ENCODE data around the gene CNOT3. TPM values are rescaled to one million over a fixed set of nuclear protein-coding genes. Genes with fewer than 3 reads are reported as not detected.
"Not testable (repeated sequence)": the region's sequence is repeated elsewhere in the genome, so short reads cannot be mapped to it uniquely, and the experiment has no call there.

Gene CNOT3
- total and polyA plus RNA-seq, 3 experiments from 2014 or later, result 14.8 to 81.7 (median 75.1) TPM

GRCh38 chr19:54193011-54193410, 55.4 kb downstream of the CNOT3 start:
- H3K4me1 Mint-ChIP-seq, result peaks cover 30 to 43% (median 37%) of the 10 kb centered on the region in 3 donors
- H3K27ac ChIP-seq (ENCODE audit: low read depth, low read length), result no peak overlapping the region
- H3K36me3 ChIP-seq (ENCODE audit: insufficient read depth, low read length), result peaks cover 6% of the 10 kb centered on the region
- CTCF ChIA-PET, result no interaction called here
- H3K4me3 Mint-ChIP-seq, result peak overlapping the region; percentile 18 to 97 (median 88)
- peaks cover 21% of the 10 kb centered on the region for H3K4me1 ChIP-seq (ENCODE audit: insufficient read depth, low read length)
- no peaks in the 10 kb centered on the region for H3K27me3 ChIP-seq (ENCODE audit: insufficient read depth, low read length, poor library complexity, severe bottlenecking)
- no peak for DNase-seq
- H3K27ac Mint-ChIP-seq, result peak overlapping the region in 3 of 8 donors; percentile 51 to 90 (median 65)
- POLR2A ChIA-PET, result interaction anchor here (4.2 kb wide), 1 partner anchor 7 kb away, joined by 68 read pairs; the partner anchor contains the start of gene RPS9
- no peaks in the 10 kb centered on the region for H3K9me3 ChIP-seq (ENCODE audit: low read length)
- H3K27me3 Mint-ChIP-seq, result peaks cover 0 to 7% of the 10 kb centered on the region in 2 donors
- H3K36me3 Mint-ChIP-seq, result peaks cover 0 to 51% (median 12%) of the 10 kb centered on the region in 3 donors
- no peaks in the 10 kb centered on the region for H3K9me3 Mint-ChIP-seq
- no peak overlapping the region for H3K4me3 ChIP-seq (ENCODE audit: low read length)

- Mint-ChIP-seq H3K4me3 (peak overlapping the region in 1 of 7 donors; percentile 63), H3K4me1 (peaks cover 25 to 36% (median 29%) of the 10 kb centered on the region in 3 donors), H3K36me3 (peaks cover 0 to 49% (median 12%) of the 10 kb centered on the region in 3 donors)
- H3K27ac Mint-ChIP-seq; DNase-seq; H3K9me3 Mint-ChIP-seq; CTCF ChIA-PET; H3K4me3 ChIP-seq (ENCODE audit: low read length); H3K9me3 ChIP-seq (ENCODE audit: low read length); H3K27ac ChIP-seq (ENCODE audit: low read depth, low read length); POLR2A ChIA-PET; H3K36me3 ChIP-seq (ENCODE audit: insufficient read depth, low read length); H3K27me3 ChIP-seq (ENCODE audit: insufficient read depth, low read length, poor library complexity, severe bottlenecking); H3K27me3 Mint-ChIP-seq: not testable (repeated sequence)
- H3K4me1 ChIP-seq (ENCODE audit: insufficient read depth, low read length), result peaks cover 13% of the 10 kb centered on the region
These were observed 56.9 kb downstream of the CNOT3 start for GRCh38 chr19:54194463-54194862.

GRCh38 chr19:54196536-54196935, 59.0 kb downstream of the CNOT3 start:
- peaks cover 0 to 48% (median 12%) of the 10 kb centered on the region in 3 donors for H3K36me3 Mint-ChIP-seq
- Histone ChIP-seq H3K9me3 (ENCODE audit: low read length) (no peaks in the 10 kb centered on the region), H3K4me1 (ENCODE audit: insufficient read depth, low read length) (peaks cover 22% of the 10 kb centered on the region), H3K36me3 (ENCODE audit: insufficient read depth, low read length) (peaks cover 6% of the 10 kb centered on the region), H3K27me3 (ENCODE audit: insufficient read depth, low read length, poor library complexity, severe bottlenecking) (no peaks in the 10 kb centered on the region), H3K27ac (ENCODE audit: low read depth, low read length) (no peak overlapping the region), H3K4me3 (ENCODE audit: low read length) (no peak overlapping the region)
- POLR2A ChIA-PET, result interaction anchor here (0.5 kb wide), 1 partner anchor 27 kb away, joined by 4 read pairs; no protein-coding TSS in a partner anchor
- no peak for DNase-seq
- H3K27ac Mint-ChIP-seq, result peak overlapping the region in 1 of 8 donors; percentile 39
- peaks cover 33 to 40% (median 35%) of the 10 kb centered on the region in 3 donors for H3K4me1 Mint-ChIP-seq
- peaks cover 0 to 5% of the 10 kb centered on the region in 2 donors for H3K27me3 Mint-ChIP-seq
- CTCF ChIA-PET, result no interaction called here
- peak overlapping the region in 1 of 7 donors; percentile 27 for H3K4me3 Mint-ChIP-seq
- H3K9me3 Mint-ChIP-seq, result no peaks in the 10 kb centered on the region

GRCh38 chr19:54197121-54197520, 59.6 kb downstream of the CNOT3 start:
- H3K4me3 ChIP-seq (ENCODE audit: low read length), result no peak overlapping the region
- Mint-ChIP-seq H3K4me3 (peak overlapping the region in 1 of 7 donors; percentile 30), H3K4me1 (peaks cover 33 to 40% (median 35%) of the 10 kb centered on the region in 3 donors), H3K27ac (peak overlapping the region in 2 of 8 donors; percentile 2 to 39), H3K27me3 (peaks cover 0 to 5% of the 10 kb centered on the region in 2 donors), H3K9me3 (no peaks in the 10 kb centered on the region), H3K36me3 (peaks cover 0 to 49% (median 14%) of the 10 kb centered on the region in 3 donors)
- no peak for DNase-seq
- no peak overlapping the region for H3K27ac ChIP-seq (ENCODE audit: low read depth, low read length)
- CTCF ChIA-PET, result no interaction called here
- H3K4me1 ChIP-seq (ENCODE audit: insufficient read depth, low read length), result peaks cover 22% of the 10 kb centered on the region
- no peaks in the 10 kb centered on the region for H3K9me3 ChIP-seq (ENCODE audit: low read length)
- POLR2A ChIA-PET, result no interaction called here
- peaks cover 8% of the 10 kb centered on the region for H3K36me3 ChIP-seq (ENCODE audit: insufficient read depth, low read length)
- H3K27me3 ChIP-seq (ENCODE audit: insufficient read depth, low read length, poor library complexity, severe bottlenecking), result no peaks in the 10 kb centered on the region

GRCh38 chr19:54199401-54199800, 61.8 kb downstream of the CNOT3 start:
- Histone ChIP-seq H3K4me3 (ENCODE audit: low read length) (no peak overlapping the region), H3K9me3 (ENCODE audit: low read length) (no peaks in the 10 kb centered on the region), H3K36me3 (ENCODE audit: insufficient read depth, low read length) (peaks cover 21% of the 10 kb centered on the region), H3K4me1 (ENCODE audit: insufficient read depth, low read length) (peaks cover 39% of the 10 kb centered on the region), H3K27me3 (ENCODE audit: insufficient read depth, low read length, poor library complexity, severe bottlenecking) (no peaks in the 10 kb centered on the region), H3K27ac (ENCODE audit: low read depth, low read length) (no peak overlapping the region)
- peaks cover 0 to 49% (median 14%) of the 10 kb centered on the region in 3 donors for H3K36me3 Mint-ChIP-seq
- peaks cover 39 to 48% (median 45%) of the 10 kb centered on the region in 3 donors for H3K4me1 Mint-ChIP-seq
- H3K4me3 Mint-ChIP-seq, result peak overlapping the region; percentile 49 to 87 (median 62)
- POLR2A ChIA-PET, result interaction anchor here (3.0 kb wide), 1 partner anchor 9 kb away, joined by 68 read pairs; the partner anchor contains the start of genes MBOAT7 and TSEN34
- H3K27me3 Mint-ChIP-seq, result peaks cover 0 to 5% of the 10 kb centered on the region in 2 donors
- CTCF ChIA-PET, result interaction anchor here (0.9 kb wide), 1 partner anchor 40 kb away, joined by 3 read pairs; the partner anchor contains the start of gene LENG1
- H3K27ac Mint-ChIP-seq, result peak overlapping the region; percentile 10 to 100 (median 85)
- no peak for DNase-seq
- H3K9me3 Mint-ChIP-seq, result no peaks in the 10 kb centered on the region

- peaks cover 58% of the 10 kb centered on the region for H3K4me1 ChIP-seq (ENCODE audit: insufficient read depth, low read length)
- ChIA-PET POLR2A (interaction anchor here (0.6 to 3.0 kb wide), 7 partner anchors 11 to 86 kb away, joined by 3 to 68 read pairs (median 6); partner anchors contain the start of genes LENG1, MBOAT7, PRPF31 and TFPT), CTCF (interaction anchor here (1.2 to 1.8 kb wide), 3 partner anchors 10 to 12 kb away, joined by 3 to 9 read pairs (median 4); partner anchors contain the start of genes MBOAT7 and TSEN34)
- H3K36me3 Mint-ChIP-seq, result peaks cover 0 to 57% (median 11%) of the 10 kb centered on the region in 3 donors
- H3K9me3 ChIP-seq (ENCODE audit: low read length), result no peaks in the 10 kb centered on the region
- peaks cover 0 to 4% of the 10 kb centered on the region in 2 donors for H3K27me3 Mint-ChIP-seq
- peaks cover 48 to 64% (median 50%) of the 10 kb centered on the region in 3 donors for H3K4me1 Mint-ChIP-seq
- DNase-seq, result peak in 1 of 5 donors; percentile 16
- no peaks in the 10 kb centered on the region for H3K27me3 ChIP-seq (ENCODE audit: insufficient read depth, low read length, poor library complexity, severe bottlenecking)
- H3K4me3 Mint-ChIP-seq, result peak overlapping the region; percentile 93 to 100 (median 99)
- peak overlapping the region; percentile 95 to 100 (median 99) for H3K27ac Mint-ChIP-seq
- H3K4me3 ChIP-seq (ENCODE audit: low read length), result peak overlapping the region; percentile 90
- H3K9me3 Mint-ChIP-seq, result no peaks in the 10 kb centered on the region
- peak overlapping the region; percentile 92 for H3K27ac ChIP-seq (ENCODE audit: low read depth, low read length)
- peaks cover 35% of the 10 kb centered on the region for H3K36me3 ChIP-seq (ENCODE audit: insufficient read depth, low read length)
These were observed 63.7 kb downstream of the CNOT3 start for GRCh38 chr19:54201172-54201701.

GRCh38 chr19:54201980-54202379, 64.4 kb downstream of the CNOT3 start:
- Mint-ChIP-seq H3K4me1 (peaks cover 54 to 72% (median 54%) of the 10 kb centered on the region in 3 donors), H3K9me3 (no peaks in the 10 kb centered on the region), H3K36me3 (peaks cover 0 to 62% (median 11%) of the 10 kb centered on the region in 3 donors), H3K27ac (peak overlapping the region; percentile 95 to 100 (median 99)), H3K4me3 (peak overlapping the region; percentile 93 to 100 (median 99)), H3K27me3 (peaks cover 0 to 4% of the 10 kb centered on the region in 2 donors)
- H3K9me3 ChIP-seq (ENCODE audit: low read length), result no peaks in the 10 kb centered on the region
- H3K36me3 ChIP-seq (ENCODE audit: insufficient read depth, low read length), result peaks cover 43% of the 10 kb centered on the region
- no peak for DNase-seq
- CTCF ChIA-PET, result interaction anchor here (0.9 to 1.6 kb wide), 4 partner anchors 9 to 35 kb away, joined by 3 to 4 read pairs (median 3); partner anchors contain the start of gene TSEN34
- H3K27ac ChIP-seq (ENCODE audit: low read depth, low read length), result peak overlapping the region; percentile 92
- H3K4me1 ChIP-seq (ENCODE audit: insufficient read depth, low read length), result peaks cover 64% of the 10 kb centered on the region
- H3K27me3 ChIP-seq (ENCODE audit: insufficient read depth, low read length, poor library complexity, severe bottlenecking), result no peaks in the 10 kb centered on the region
- H3K4me3 ChIP-seq (ENCODE audit: low read length), result peak overlapping the region; percentile 90
- POLR2A ChIA-PET, result no interaction called here

- peak overlapping the region; percentile 34 to 100 (median 99) for H3K4me3 Mint-ChIP-seq
- DNase-seq, result no peak
- H3K36me3 Mint-ChIP-seq, result peaks cover 0 to 74% (median 12%) of the 10 kb centered on the region in 3 donors
- H3K27me3 Mint-ChIP-seq, result peaks cover 0 to 4% of the 10 kb centered on the region in 2 donors
- Histone ChIP-seq H3K4me1 (ENCODE audit: insufficient read depth, low read length) (peaks cover 75% of the 10 kb centered on the region), H3K36me3 (ENCODE audit: insufficient read depth, low read length) (peaks cover 54% of the 10 kb centered on the region), H3K4me3 (ENCODE audit: low read length) (no peak overlapping the region), H3K27ac (ENCODE audit: low read depth, low read length) (peak overlapping the region; percentile 57), H3K9me3 (ENCODE audit: low read length) (no peaks in the 10 kb centered on the region), H3K27me3 (ENCODE audit: insufficient read depth, low read length, poor library complexity, severe bottlenecking) (no peaks in the 10 kb centered on the region)
- H3K4me1 Mint-ChIP-seq, result peaks cover 60 to 84% (median 66%) of the 10 kb centered on the region in 3 donors
- POLR2A ChIA-PET, result no interaction called here
- CTCF ChIA-PET, result interaction anchor here (1.2 kb wide), 1 partner anchor 8 kb away, joined by 3 read pairs; no protein-coding TSS in a partner anchor
- no peaks in the 10 kb centered on the region for H3K9me3 Mint-ChIP-seq
- peak overlapping the region in 7 of 8 donors; percentile 55 to 100 (median 95) for H3K27ac Mint-ChIP-seq
These were observed 65.6 kb downstream of the CNOT3 start for GRCh38 chr19:54203151-54203611.
